Neuron (in vitro differentiated cells): ENCODE measurements around the gene SPTAN1.
"Not testable (repeated sequence)": the region's sequence is repeated elsewhere in the genome, so short reads cannot be mapped to it uniquely, and the experiment has no call there.

Experiments used
- H2AFZ ChIP-seq: one replicate; pipeline ENCODE4 v1.6.1; 2013; ENCODE audit warnings: low read depth, mild to moderate bottlenecking, inconsistent platforms, low read length, moderate library complexity
- H3K27me3 ChIP-seq: one replicate; pipeline ENCODE4 v1.6.1; 2013; ENCODE audit warnings: low read length; ENCODE audit not compliant: insufficient read depth
- H3K36me3 ChIP-seq: one replicate; pipeline ENCODE4 v1.6.1; 2013; ENCODE audit warnings: low read length; ENCODE audit not compliant: insufficient read depth
- H3K4me1 ChIP-seq: one replicate; pipeline ENCODE4 v1.6.1; 2013; ENCODE audit warnings: low read length; ENCODE audit not compliant: insufficient read depth
- H3K4me3 ChIP-seq: 2 replicates; pipeline ENCODE4 v1.5.1; 2013; ENCODE audit warnings: mild to moderate bottlenecking, low read length, moderate library complexity
- H3K9me3 ChIP-seq: one replicate; pipeline ENCODE4 v1.6.1; 2013; ENCODE audit warnings: low read length

Gene SPTAN1

DNA sequence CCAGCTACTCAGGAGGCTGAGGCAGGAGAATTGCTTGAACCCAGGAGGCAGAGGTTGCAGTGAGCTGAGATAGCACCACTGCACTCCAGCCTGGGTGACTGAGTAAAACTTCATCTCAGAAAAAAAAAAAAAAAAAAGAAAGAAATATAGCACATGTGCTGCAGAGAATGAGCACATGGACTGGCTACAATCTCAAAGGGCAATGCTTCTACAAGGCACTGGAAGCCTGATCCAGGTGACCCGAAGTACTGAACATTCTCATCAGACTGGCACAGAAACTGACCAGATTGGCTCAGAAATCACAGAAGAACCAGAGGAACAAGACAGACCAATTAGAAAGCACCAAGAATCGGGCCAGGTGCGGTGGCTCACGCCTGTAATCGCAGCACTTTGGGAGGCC, 99.4 kb downstream of the SPTAN1 start:
- H3K36me3 ChIP-seq: peaks cover 20% of the 10 kb centered on the region
- H3K27me3 ChIP-seq: no peaks in the 10 kb centered on the region
- H3K9me3 ChIP-seq: no peaks in the 10 kb centered on the region
- H3K4me3 ChIP-seq: no peak overlapping the region
- no peak overlapping the region for H2AFZ ChIP-seq
- no peaks in the 10 kb centered on the region for H3K4me1 ChIP-seq

DNA sequence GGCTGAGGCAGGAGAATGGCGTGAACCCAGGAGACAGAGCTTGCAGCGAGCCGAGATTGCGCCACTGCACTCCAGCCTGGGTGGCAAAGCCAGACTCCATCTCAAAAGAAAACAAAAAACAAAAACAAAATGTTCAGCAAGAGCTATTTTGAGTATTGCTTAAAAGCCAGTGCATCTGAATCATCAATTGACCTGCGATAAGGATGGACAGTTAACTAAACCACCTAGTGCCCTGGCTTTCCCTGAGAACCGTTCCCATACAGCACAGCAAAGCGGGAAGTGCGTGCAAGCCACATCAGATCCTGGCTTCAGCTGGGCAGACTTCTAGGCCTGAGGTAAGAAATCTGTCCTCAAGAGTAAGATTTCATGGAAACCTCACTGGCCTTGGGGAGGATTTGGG, 101.5 kb downstream of the SPTAN1 start:
- H3K9me3 ChIP-seq: no peaks in the 10 kb centered on the region
- peaks cover 2% of the 10 kb centered on the region for H3K4me1 ChIP-seq
- peaks cover 16% of the 10 kb centered on the region for H3K36me3 ChIP-seq
- no peak overlapping the region for H2AFZ ChIP-seq
- H3K27me3 ChIP-seq: no peaks in the 10 kb centered on the region
- no peak overlapping the region for H3K4me3 ChIP-seq

DNA sequence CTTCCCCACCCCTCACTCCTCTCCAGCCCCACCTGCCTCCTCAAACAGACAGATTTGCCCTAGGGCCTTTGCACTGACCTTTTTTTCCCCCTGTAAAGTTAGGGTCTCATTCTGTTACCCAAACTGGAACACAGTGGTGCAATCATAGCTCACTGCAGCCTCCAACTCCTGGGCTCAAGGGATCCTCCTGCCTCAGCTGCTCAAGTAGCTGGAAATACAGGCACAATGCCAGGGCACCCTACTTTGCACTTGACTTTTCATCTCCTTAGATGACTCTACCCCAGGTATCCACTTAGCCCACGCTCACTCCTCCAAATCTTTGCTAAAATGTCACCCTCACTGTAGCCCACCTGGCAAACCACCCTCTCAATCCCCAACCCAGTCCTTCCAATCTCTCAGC, 102.1 kb downstream of the SPTAN1 start:
- Histone ChIP-seq H3K4me3 (no peak overlapping the region), H3K9me3 (no peaks in the 10 kb centered on the region), H2AFZ (no peak overlapping the region), H3K27me3 (no peaks in the 10 kb centered on the region), H3K36me3 (peaks cover 13% of the 10 kb centered on the region), H3K4me1 (peaks cover 2% of the 10 kb centered on the region)

DNA sequence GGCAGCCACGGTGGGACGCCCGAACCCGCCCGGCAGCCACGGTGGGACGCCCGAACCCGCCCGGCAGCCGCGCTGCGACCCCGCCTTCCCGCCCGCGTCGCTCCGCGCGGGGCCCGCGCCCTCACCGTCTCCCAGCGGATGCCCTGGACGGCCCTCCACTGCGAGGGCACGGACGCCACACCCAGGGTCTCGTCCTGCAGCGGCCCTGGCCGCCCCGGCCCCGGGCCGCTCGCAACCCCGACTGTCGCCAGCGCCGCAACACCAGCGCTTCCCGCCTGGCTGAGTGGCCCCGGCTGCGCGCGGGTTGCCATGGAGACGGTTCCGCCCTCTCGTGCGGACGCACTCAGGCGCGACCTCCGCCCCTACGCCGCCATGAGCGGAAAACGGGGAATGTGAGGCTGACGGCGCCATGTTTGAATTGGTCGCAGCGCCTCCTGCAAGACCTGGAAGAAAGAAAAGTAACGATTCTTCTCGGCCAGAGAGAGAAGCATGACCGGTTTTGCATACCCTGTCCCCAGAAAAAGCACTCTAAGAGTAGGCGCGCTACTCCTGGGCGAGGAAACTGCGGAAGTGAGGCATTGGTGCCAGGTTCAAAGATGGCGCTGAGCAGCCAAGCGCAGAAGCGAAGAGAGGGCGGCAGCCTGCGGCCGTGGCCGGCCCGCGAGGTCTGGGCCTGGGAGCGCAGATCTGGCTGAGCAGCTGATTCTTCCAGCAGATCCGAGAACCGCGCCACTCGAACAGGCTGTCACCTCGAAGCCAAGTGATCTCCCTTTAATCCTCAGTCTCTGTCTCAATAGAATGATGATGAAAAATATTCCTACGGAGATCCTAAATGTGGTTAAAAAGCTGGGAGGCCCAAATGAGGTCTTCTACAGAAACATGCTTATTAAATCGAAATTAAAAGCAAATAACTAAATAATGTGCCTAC, 104.3 kb downstream of the SPTAN1 start, which contains the start of gene DYNC2I2:
DYNC2I2 (minus strand) TSS at position 432 of the 928 bp plus-strand sequence; CDS start at position 311, 121 bp downstream.
- peaks cover 2% of the 10 kb centered on the region for H3K4me1 ChIP-seq
- no peaks in the 10 kb centered on the region for H3K9me3 ChIP-seq
- peaks cover 13% of the 10 kb centered on the region for H3K36me3 ChIP-seq
- peak within 1 kb of the TSS; percentile 55 for H3K4me3 ChIP-seq
- H3K27me3 ChIP-seq: no peaks in the 10 kb centered on the region
- peak within 1 kb of the TSS; percentile 86 for H2AFZ ChIP-seq

DNA sequence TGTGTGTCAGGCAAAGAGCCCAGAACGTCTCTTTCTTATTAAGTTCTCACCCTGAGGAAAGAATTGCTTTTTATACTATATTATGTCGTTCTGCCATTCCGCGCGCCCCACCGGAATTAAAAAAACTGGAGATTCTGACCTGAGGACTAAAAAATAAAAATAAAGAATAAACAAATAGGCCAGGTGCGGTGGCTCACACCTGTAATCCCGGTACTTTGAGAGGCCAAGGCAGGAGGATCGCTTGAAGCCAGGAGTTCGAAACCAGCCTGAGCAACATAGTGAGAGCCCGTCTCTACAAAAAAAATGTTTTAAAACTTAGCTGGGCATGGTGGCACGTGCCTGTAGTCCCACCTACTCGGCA, 104.9 kb downstream of the SPTAN1 start:
- Histone ChIP-seq H3K4me1 (peaks cover 2% of the 10 kb centered on the region), H3K9me3 (no peaks in the 10 kb centered on the region), H3K4me3 (peak overlapping the region; percentile 55), H3K27me3 (no peaks in the 10 kb centered on the region), H3K36me3 (peaks cover 11% of the 10 kb centered on the region), H2AFZ (peak overlapping the region; percentile 86)

DNA sequence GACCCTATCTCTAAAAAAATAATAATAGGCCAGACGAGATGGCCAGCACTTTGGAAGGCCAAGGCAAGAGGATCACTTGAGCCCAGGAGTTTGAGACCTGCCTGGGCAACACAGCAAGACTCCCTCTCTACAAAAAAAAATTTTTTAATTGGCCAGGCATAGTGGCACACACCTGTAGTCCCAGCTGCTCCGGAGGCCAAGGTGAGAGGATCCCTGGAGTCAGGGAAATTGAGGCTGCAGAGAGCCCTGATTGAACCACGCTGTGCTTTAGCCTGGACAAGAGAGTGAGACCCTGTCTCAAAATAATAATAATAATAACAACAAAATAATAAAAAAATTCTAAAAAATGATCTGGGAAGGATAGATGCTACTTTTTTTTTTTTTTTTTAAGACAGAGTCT, 105.4 kb downstream of the SPTAN1 start:
- Histone ChIP-seq H3K4me1 (peaks cover 2% of the 10 kb centered on the region), H3K9me3 (no peaks in the 10 kb centered on the region), H2AFZ (no peak overlapping the region), H3K4me3 (no peak overlapping the region), H3K27me3 (no peaks in the 10 kb centered on the region), H3K36me3 (peaks cover 10% of the 10 kb centered on the region)

DNA sequence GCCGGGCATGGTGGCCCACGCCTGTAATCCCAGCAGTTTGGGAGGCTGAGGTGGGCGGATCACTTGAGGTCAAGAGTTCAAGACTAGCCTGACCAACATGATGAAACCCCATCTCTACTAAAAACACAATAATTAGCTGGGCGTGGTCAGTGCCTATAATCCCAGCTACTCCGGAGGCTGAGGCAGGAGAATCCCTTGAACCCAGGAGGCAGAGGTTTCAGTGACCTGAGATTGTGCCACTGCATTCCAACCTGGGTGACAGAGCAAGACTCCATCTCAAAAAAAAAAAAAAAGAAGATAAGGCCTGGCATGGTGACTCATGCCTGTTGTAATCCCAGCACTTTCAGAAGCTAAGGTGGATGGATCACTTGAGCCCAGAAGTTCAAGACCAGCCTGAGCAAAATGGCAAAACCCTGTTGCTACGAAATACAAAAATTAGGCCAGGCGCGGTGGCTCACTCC, 114.1 kb downstream of the SPTAN1 start:
- not testable (repeated sequence) for H3K36me3 ChIP-seq, H3K4me1 ChIP-seq, H3K27me3 ChIP-seq, H3K9me3 ChIP-seq, H2AFZ ChIP-seq, H3K4me3 ChIP-seq

DNA sequence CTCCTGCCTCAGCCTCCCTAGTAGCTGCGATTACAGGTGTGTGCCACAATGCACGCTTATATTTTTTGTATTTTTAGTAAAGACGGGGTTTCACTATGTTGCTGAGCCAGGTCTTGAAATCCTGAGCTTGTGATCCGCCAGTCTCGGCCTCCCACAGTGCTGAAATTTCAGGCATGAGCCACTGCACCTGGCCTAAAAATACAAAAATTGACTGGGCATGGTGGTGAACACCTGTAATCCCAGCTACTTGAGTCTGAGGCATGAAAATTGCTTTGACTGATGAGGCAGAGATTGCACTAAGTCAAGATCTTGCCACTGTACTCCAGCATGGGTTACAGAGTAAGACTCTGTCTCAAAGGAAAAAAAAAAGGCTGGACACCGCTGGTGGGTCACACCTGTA, 117.4 kb downstream of the SPTAN1 start:
- H3K4me1 ChIP-seq: no peaks in the 10 kb centered on the region
- no peak overlapping the region for H2AFZ ChIP-seq
- no peaks in the 10 kb centered on the region for H3K36me3 ChIP-seq
- H3K27me3 ChIP-seq: no peaks in the 10 kb centered on the region
- no peak overlapping the region for H3K4me3 ChIP-seq
- H3K9me3 ChIP-seq: no peaks in the 10 kb centered on the region

DNA sequence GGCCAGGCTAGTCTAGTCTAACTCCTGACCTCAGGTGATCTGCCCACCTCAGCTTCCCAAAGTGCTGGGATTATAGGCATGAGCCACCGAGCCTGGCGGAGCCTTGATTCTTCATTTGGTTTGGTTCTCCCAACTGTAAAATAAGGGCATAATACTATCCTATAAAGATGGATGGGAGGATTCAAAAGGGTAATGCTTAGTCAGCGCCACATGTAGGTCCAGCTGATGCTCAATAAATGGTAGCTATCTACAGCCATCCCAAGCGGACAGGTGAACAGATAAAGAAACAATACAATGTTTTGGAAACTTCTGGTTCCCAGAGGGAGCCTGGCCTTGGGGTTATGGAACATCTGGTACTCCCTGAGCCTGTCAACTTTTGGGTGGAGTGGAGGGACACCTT, 123.0 kb downstream of the SPTAN1 start:
- H3K9me3 ChIP-seq: no peaks in the 10 kb centered on the region
- no peak overlapping the region for H2AFZ ChIP-seq
- H3K4me1 ChIP-seq: no peaks in the 10 kb centered on the region
- H3K36me3 ChIP-seq: no peaks in the 10 kb centered on the region
- no peaks in the 10 kb centered on the region for H3K27me3 ChIP-seq
- no peak overlapping the region for H3K4me3 ChIP-seq

DNA sequence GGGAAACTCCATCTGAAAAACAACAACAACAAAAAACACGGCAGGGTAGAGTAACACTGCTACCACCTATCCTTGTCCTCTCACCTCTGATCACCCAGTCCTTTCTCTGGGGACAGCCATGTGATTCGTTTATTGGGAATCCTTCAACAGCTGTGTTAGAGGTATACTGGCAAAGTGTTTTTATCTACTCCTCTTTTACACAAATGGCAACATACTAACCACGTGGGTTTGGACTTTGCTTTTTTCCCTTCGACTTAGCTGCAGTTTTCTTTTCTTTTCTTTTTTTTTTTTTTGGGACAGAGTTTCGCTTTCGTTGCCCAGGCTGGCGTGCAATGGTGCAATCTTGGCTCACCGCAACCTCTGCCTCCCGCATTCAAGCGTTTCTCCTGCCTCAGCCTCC, 125.4 kb downstream of the SPTAN1 start:
- Histone ChIP-seq H3K9me3 (no peaks in the 10 kb centered on the region), H2AFZ (no peak overlapping the region), H3K4me3 (no peak overlapping the region), H3K27me3 (no peaks in the 10 kb centered on the region), H3K4me1 (no peaks in the 10 kb centered on the region), H3K36me3 (no peaks in the 10 kb centered on the region)
